GM18517 (cell line): Measurements from ENCODE around the gene OLFM4.

Experiments used
- ATAC-seq: cut with Tn5 transposase; IDR thresholded peaks from one replicate; pipeline ENCODE4 v1.9.1; 2021; ENCODE audit warnings: mild to moderate bottlenecking, moderate library complexity; ENCODE audit not compliant: unreplicated experiment

OLFM4 gene

DNA sequence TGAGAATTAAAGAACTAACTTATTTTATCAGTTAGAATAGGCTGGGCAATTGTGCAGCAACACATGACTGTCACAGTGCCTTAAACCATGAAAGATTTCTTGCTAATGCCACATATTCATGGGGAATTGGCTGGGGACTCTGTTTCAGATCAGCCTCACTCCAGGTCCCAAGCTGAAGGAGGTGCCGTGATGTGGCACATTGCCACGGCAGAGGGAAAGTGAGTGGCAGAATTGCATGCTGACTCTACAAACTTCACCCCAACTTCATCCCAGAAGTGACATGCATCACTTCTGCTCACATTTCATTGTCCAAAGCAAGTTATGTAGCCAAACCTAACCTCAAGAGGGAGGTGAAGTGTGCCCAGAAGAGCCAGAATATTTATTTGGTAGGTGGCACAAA lies 37.8 kb downstream of the OLFM4 start:
- no peak for ATAC-seq

DNA sequence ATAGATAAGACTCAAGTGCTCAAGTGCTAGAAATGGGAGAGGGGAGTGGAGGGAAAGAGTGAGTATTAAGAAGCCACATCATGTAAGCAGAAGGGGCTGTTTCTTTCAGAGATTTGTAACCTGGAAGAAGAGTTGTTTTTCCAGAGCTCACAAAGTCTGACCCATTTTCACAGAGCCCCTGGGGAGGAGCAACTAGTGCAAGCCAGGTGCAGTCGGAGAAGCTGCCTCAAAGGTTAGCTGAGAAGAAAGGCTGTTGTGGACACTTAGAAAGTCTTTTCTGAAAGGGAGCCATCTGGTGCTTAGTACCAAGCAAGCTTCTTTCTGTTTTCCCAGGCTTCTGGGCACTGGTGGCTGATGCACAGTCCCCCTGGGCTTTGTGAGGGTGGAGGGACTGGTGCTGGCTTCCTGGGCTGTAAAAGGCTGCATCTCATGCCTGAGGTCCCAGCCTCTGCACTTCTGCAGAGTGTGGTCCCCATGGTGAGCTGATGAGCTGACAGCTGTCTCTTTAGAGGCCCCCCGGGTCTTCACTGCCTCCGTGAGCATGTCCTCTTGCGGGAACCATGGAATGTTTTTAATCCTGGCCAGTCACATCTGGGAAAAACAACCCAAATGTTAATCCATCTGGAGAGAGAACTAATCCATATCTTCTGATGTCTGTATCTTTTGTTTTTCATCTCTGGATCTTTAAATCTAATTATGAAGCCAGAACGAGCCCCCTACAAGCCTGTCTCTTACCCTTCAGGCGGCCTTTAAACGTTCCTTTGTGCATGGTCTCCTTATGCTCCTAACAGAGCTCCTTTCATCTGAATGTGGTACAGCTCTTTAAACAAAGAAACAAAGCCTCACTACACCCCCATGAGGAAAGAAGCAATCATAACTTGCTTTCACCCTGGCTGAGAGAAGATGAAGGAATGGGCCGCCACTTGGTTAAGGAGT lies 40.2 kb downstream of the OLFM4 start:
- ATAC-seq = no peak

GRCh38 chr13:53069800-53070199 lies 41.2 kb downstream of the OLFM4 start:
- ATAC-seq = no peak

- no peak for ATAC-seq
Measured at GRCh38 chr13:53073711-53074110, 45.1 kb downstream of the OLFM4 start.

DNA sequence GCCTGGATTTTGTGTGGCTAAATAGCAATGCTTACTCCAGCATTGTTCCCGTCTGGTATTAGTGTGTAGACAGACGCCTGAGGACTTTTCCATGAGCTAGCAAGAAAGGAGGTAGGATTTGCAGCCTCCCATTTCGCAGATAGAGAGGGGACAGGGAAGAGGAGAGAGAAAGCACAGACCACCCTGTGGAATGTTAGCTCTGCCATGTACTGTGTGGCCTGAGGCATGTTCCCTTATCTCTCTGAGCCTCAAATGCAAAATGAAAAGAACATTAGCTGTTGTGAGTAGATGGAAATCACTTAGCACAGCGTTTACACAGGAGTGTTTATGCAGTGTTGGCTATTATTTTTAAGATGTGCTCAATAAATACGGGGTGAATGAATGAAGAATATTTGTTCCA lies 45.5 kb downstream of the OLFM4 start:
- no peak for ATAC-seq

- no peak for ATAC-seq
Measured at GRCh38 chr13:53075356-53076041, 46.9 kb downstream of the OLFM4 start.

GRCh38 chr13:53079691-53080090 lies 51.1 kb downstream of the OLFM4 start:
- ATAC-seq = no peak

- ATAC-seq = no peak
Measured at GRCh38 chr13:53088871-53089270, 60.3 kb downstream of the OLFM4 start.

GRCh38 chr13:53089951-53090350 lies 61.3 kb downstream of the OLFM4 start:
- ATAC-seq = no peak

DNA sequence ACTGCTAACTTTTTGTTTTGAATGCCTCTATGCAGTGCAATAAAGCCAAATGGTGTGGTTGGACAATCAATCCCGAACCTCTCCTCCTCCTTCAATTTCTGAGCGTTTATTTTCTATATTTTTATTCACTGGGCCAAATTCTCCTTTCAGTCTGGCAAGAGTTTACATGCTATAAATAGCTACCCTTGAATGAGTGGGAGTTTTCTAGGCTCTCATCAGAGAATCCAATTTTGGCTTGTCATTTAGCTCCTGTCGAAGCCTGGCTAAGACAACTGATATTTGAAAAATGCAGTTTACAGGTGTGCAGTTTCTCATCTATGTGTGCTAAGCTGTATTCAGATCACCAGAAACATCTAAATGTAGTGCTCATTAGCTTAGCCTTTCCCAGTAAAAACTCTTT lies 61.8 kb downstream of the OLFM4 start:
- ATAC-seq = no peak

- no peak for ATAC-seq
Measured at GRCh38 chr13:53092931-53093330, 64.3 kb downstream of the OLFM4 start.

- ATAC-seq = no peak
Measured at GRCh38 chr13:53098455-53098854, 69.8 kb downstream of the OLFM4 start.

GRCh38 chr13:53100394-53101063 lies 71.9 kb downstream of the OLFM4 start:
- ATAC-seq = no peak
